H1 (cell line): ENCODE measurements around the gene ADCY6. TPM values are rescaled to one million over a fixed set of nuclear protein-coding genes. Genes with fewer than 3 reads are reported as not detected.
A peak's percentile ranks its signal among the peaks of the same experiment; 100 is the strongest.

Source experiments
- CTCF ChIA-PET: fragments of 300-600 bp; sonication (Branson Sonifier 250); formaldehyde crosslinking; loops from one replicate; lab custom pipeline; 2021; ENCODE audit not compliant: partially characterized antibody; lab: Charles Lee
- POLR2A ChIA-PET: fragments of 300-600 bp; sonication (Branson Sonifier 250); formaldehyde crosslinking; loops from one replicate; lab custom pipeline; 2021; ENCODE audit warnings: inconsistent platforms; ENCODE audit not compliant: partially characterized antibody; lab: Charles Lee
- DNase-seq, 2 experiments: peaks; one replicate each; pipeline versions ENCODE4 v3.0.0 to v3.0.0-alpha.2; 2010 to 2022; ENCODE audit warnings: low spot score in 2 of 2, low read depth in 1 of 2, mixed read lengths in 1 of 2
- FAIRE-seq: peaks from 2 replicates; lab custom pipeline; 2011; peaks lifted over from hg19 to GRCh38; lab: Jason Lieb, UNC
- H2AFZ ChIP-seq: 2 replicates; pipeline ENCODE4 v1.8.1; 2012; ENCODE audit warnings: low read length, inconsistent platforms
- H2AK5ac ChIP-seq: 2 replicates; pipeline ENCODE4 v1.6.1; 2013; ENCODE audit warnings: low read depth, low read length
- H2BK120ac ChIP-seq: replicated peaks from 2 replicates; pipeline ENCODE3; 2013; ENCODE audit warnings: low read depth, low read length, inconsistent platforms
- H2BK12ac ChIP-seq: 2 replicates; pipeline ENCODE4 v1.6.1; 2013; ENCODE audit warnings: low read depth, low read length
- H2BK15ac ChIP-seq: 2 replicates; pipeline ENCODE4 v1.6.1; 2013; ENCODE audit warnings: low read length
- H2BK20ac ChIP-seq: 2 replicates; pipeline ENCODE4 v1.6.1; 2013; ENCODE audit warnings: low read length
- H2BK5ac ChIP-seq: 2 replicates; pipeline ENCODE4 v1.6.1; 2013; ENCODE audit warnings: low read depth, low read length
- H3K14ac ChIP-seq: 2 replicates; pipeline ENCODE4 v1.6.1; 2013; ENCODE audit warnings: inconsistent platforms; ENCODE audit not compliant: insufficient read length
- H3K18ac ChIP-seq: 2 replicates; pipeline ENCODE4 v1.6.1; 2013; ENCODE audit warnings: low read length; ENCODE audit errors: extremely low read depth
- H3K23ac ChIP-seq: 2 replicates; pipeline ENCODE4 v1.6.1; 2013; ENCODE audit warnings: inconsistent platforms; ENCODE audit not compliant: insufficient read length
- H3K23me2 ChIP-seq: 2 replicates; pipeline ENCODE4 v1.6.1; 2013; ENCODE audit warnings: low read depth, low read length
- H3K27ac ChIP-seq: 2 replicates; pipeline ENCODE4 v1.6.1; 2011; ENCODE audit warnings: low read depth, low read length, inconsistent platforms
- H3K27me3 ChIP-seq, 4 experiments: replicated peaks in 1 of 4; 1 replicate in 1 of 4; 2 replicates in 3 of 4; pipeline versions ENCODE4 v1.6.1 to v1.8.1; 2011 to 2013; ENCODE audit warnings: low read length in 3 of 4, mild to moderate bottlenecking in 3 of 4, inconsistent platforms in 2 of 4, mixed read lengths in 2 of 4, moderate library complexity in 1 of 4; ENCODE audit not compliant: control insufficient read depth in 3 of 4, insufficient read depth in 3 of 4; ENCODE audit errors: extremely low read depth in 1 of 4
- H3K36me3 ChIP-seq, 4 experiments: 2 replicates each; pipeline versions ENCODE4 v1.6.1 to v1.8.1; 2011 to 2013; ENCODE audit warnings: mild to moderate bottlenecking in 4 of 4, low read length in 3 of 4, moderate library complexity in 2 of 4, control low read depth in 1 of 4, inconsistent platforms in 1 of 4; ENCODE audit not compliant: insufficient read depth in 4 of 4, control insufficient read depth in 2 of 4
- H3K4ac ChIP-seq: replicated peaks from 2 replicates; pipeline ENCODE3; 2013; ENCODE audit warnings: low read length, low read depth, mixed read lengths, inconsistent platforms; ENCODE audit not compliant: insufficient read length
- H3K4me1 ChIP-seq, 4 experiments: replicated peaks in 1 of 4; 1 replicate in 1 of 4; 2 replicates in 3 of 4; pipeline versions ENCODE4 v1.6.1 to v1.8.1; 2011 to 2013; ENCODE audit warnings: low read length in 3 of 4, inconsistent platforms in 2 of 4, mixed read lengths in 1 of 4; ENCODE audit not compliant: insufficient read depth in 4 of 4, control insufficient read depth in 3 of 4
- H3K4me2 ChIP-seq, 2 experiments: 2 replicates each; pipeline versions ENCODE4 v1.6.1 to v1.8.1; 2011 to 2013; ENCODE audit warnings: low read depth in 2 of 2, low read length in 2 of 2, control low read depth in 1 of 2, inconsistent platforms in 1 of 2, mild to moderate bottlenecking in 1 of 2; ENCODE audit not compliant: insufficient read depth in 1 of 2
- H3K4me3 ChIP-seq, 4 experiments: fragments of 200-600, 300-600 bp in 1 of 4; sonication (generic), shearing (Covaris generic), sonication (Bioruptor Twin) in 1 of 4; 2 replicates each; pipeline versions ENCODE4 v1.5.1 to v1.8.1; 2011 to 2016; ENCODE audit warnings: low read length in 4 of 4, low read depth in 3 of 4, control low read depth in 2 of 4, inconsistent platforms in 2 of 4, mild to moderate bottlenecking in 2 of 4, mixed read lengths in 1 of 4, moderate library complexity in 1 of 4; ENCODE audit not compliant: insufficient read depth in 2 of 4; ENCODE audit errors: extremely low read depth in 1 of 4
- H3K56ac ChIP-seq: replicated peaks from 2 replicates; pipeline ENCODE3; 2013; ENCODE audit warnings: low read depth, mild to moderate bottlenecking, mixed read lengths, low read length, inconsistent platforms; ENCODE audit not compliant: insufficient read length
- H3K79me1 ChIP-seq: 2 replicates; pipeline ENCODE4 v1.6.1; 2013; ENCODE audit warnings: low read depth, low read length, control low read depth
- H3K79me2 ChIP-seq, 2 experiments: 2 replicates each; pipeline versions ENCODE4 v1.6.1 to v1.8.1; 2012 to 2013; ENCODE audit warnings: low read length in 2 of 2, mild to moderate bottlenecking in 2 of 2, inconsistent platforms in 1 of 2; ENCODE audit not compliant: insufficient read depth in 2 of 2, control insufficient read depth in 1 of 2
- H3K9ac ChIP-seq, 4 experiments: replicated peaks in 1 of 4; 1 replicate in 1 of 4; 2 replicates in 3 of 4; pipeline versions ENCODE4 v1.6.1 to v1.8.1; 2011 to 2013; ENCODE audit warnings: low read depth in 3 of 4, low read length in 3 of 4, control low read depth in 2 of 4, mild to moderate bottlenecking in 2 of 4, moderate library complexity in 2 of 4, inconsistent platforms in 1 of 4; ENCODE audit errors: extremely low read depth in 1 of 4
- H3K9me3 ChIP-seq, 2 experiments: 2 replicates each; pipeline versions ENCODE4 v1.6.1 to v1.8.1; 2012 to 2013; ENCODE audit warnings: mild to moderate bottlenecking in 2 of 2, moderate library complexity in 2 of 2, control low read depth in 1 of 2, inconsistent platforms in 1 of 2, low read depth in 1 of 2, low read length in 1 of 2, mixed read lengths in 1 of 2; ENCODE audit not compliant: insufficient read depth in 2 of 2
- H4K20me1 ChIP-seq, 2 experiments: replicated peaks in 1 of 2; 2 replicates each; pipeline versions ENCODE3 to v1.8.1; 2011 to 2013; ENCODE audit warnings: inconsistent platforms in 2 of 2, low read length in 2 of 2, mild to moderate bottlenecking in 1 of 2; ENCODE audit not compliant: insufficient read depth in 2 of 2, control insufficient read depth in 1 of 2
- H4K5ac ChIP-seq: 2 replicates; pipeline ENCODE4 v1.6.1; 2013; ENCODE audit warnings: low read length, low read depth, mixed read lengths, inconsistent platforms; ENCODE audit not compliant: insufficient read length
- H4K8ac ChIP-seq: 2 replicates; pipeline ENCODE4 v1.8.0; 2013; ENCODE audit warnings: mild to moderate bottlenecking, moderate library complexity, low read length, inconsistent platforms; ENCODE audit not compliant: insufficient read depth; ENCODE audit errors: extremely low read depth
- H4K91ac ChIP-seq: replicated peaks from 2 replicates; pipeline ENCODE3; 2013; ENCODE audit warnings: low read length, mixed read lengths, inconsistent platforms; ENCODE audit not compliant: insufficient read length
- BCL11A ChIP-seq, 2 experiments: IDR thresholded peaks; one replicate each; pipeline ENCODE4 v1.6.1; 2011; ENCODE audit warnings: low read depth in 2 of 2, low read length in 2 of 2, mild to moderate bottlenecking in 2 of 2
- CEBPB ChIP-seq: IDR thresholded peaks from 2 replicates; pipeline ENCODE4 v1.6.1; 2012; ENCODE audit warnings: low read depth, low read length
- GTF2F1 ChIP-seq: IDR thresholded peaks from 2 replicates; pipeline ENCODE4 v1.6.1; 2012; ENCODE audit warnings: low read depth, low read length, improper control_type of control experiment, borderline replicate concordance
- KDM4A ChIP-seq: IDR thresholded peaks from one replicate; pipeline ENCODE4 v1.7.1; 2012; ENCODE audit warnings: low read depth, mild to moderate bottlenecking, moderate library complexity, low read length, inconsistent platforms; ENCODE audit not compliant: severe bottlenecking
- SUZ12 ChIP-seq: fragments of 200-600 bp; sonication (generic); IDR thresholded peaks from 2 replicates; pipeline ENCODE4 v1.6.1; 2012; ENCODE audit warnings: mild to moderate bottlenecking, inconsistent platforms, low read length, moderate library complexity, mixed read lengths
- TBP ChIP-seq: IDR thresholded peaks from 2 replicates; pipeline ENCODE4 v1.6.1; 2011; ENCODE audit warnings: low read depth, low read length, improper control_type of control experiment
- TCF12 ChIP-seq: IDR thresholded peaks from 2 replicates; pipeline ENCODE4 v1.6.1; 2011; ENCODE audit warnings: low read depth, mild to moderate bottlenecking, low read length
- YY1 ChIP-seq: IDR thresholded peaks from 2 replicates; pipeline ENCODE4 v1.6.1; 2011; ENCODE audit warnings: low read depth, mild to moderate bottlenecking, low read length
- WGBS, 2 experiments: shearing (Covaris generic) in 1 of 2; methylation state at CpG; one replicate each; pipeline versions ENCODE4 v1.1.6 to v1.1.7; 2013 to 2015; ENCODE audit warnings: low lambda C conversion rate in 2 of 2, mixed read lengths in 2 of 2, inconsistent platforms in 1 of 2, low coverage in 1 of 2, missing lambda C conversion rate in 1 of 2; ENCODE audit not compliant: insufficient replicate concordance in 2 of 2, insufficient coverage in 1 of 2, insufficient read length in 1 of 2; ENCODE audit errors: extremely low coverage in 1 of 2, missing lambda C conversion rate in 1 of 2; 5-methylcytosine and 5-hydroxymethylcytosine counted together
- polyA plus RNA-seq, 7 experiments: library from polyadenylated mRNA; depleted of rRNA in 3 of 7; stranded (reverse) in 5 of 7; unstranded in 2 of 7; fragments of >200 nt in 5 of 7; fragments of 200-250 nt in 2 of 7; gene quantifications; 1 replicate in 5 of 7; 2 replicates in 1 of 7; 4 replicates in 1 of 7; pipeline versions ENCODE4 v1.2.1 to v1.2.3, GENCODE V29; 2011 to 2013; ENCODE audit warnings: missing spikeins in 2 of 7, mixed read lengths in 2 of 7
- total RNA-seq: library from RNA; stranded (reverse); fragmentation: NEBNext Ultra II Directional; extraction: Animal tissue kit (Norgen Biotek cat#: 25700); gene quantifications from 2 replicates; pipeline ENCODE4 v1.2.1, GENCODE V29; 2021
- TF ChIP-seq, protein P1 (sequence below): IDR thresholded peaks from 2 replicates; pipeline ENCODE4 v1.6.1; 2012; ENCODE audit warnings: inconsistent platforms

The ADCY6 gene
- total and polyA plus RNA-seq, 2 of the 8 experiments (the other 6 are each of a cell fraction or from before 2014, with no cell fraction given) = 11.7 to 17.5 TPM

DNA sequence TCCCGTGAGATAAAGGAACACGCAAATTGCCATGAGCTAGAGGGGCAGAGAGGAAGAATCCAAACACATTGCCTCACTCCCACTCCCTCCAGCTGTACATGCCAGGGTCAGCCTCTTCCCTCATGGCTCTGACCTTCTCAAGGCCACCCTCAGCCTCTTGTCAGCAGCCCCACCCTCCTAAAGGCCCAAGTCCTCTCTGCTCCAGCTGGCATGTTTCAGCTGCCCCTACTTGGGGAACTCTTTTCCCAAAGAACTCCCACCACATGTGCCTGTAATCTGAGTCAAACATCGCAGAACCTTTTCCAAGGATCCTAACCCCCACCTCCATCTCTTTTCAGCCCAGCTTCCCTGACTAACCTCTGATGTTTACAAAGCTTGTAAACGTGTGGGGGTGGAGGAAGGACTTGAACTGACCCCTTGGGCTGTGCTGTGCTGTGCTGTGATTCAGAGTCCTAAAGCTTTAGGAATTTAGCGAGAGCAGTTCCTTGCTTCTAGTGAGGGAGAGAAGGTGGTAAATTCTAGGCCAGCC lies 22.1 kb upstream of the ADCY6 start:
- H3K4me2 ChIP-seq = peak overlapping the region in 1 of 2 experiments; percentile 2; a peak in 2 of 4 replicates
- CTCF ChIA-PET = interaction anchor here (0.6 to 12.1 kb wide), 15 partner anchors 8 to 1259 kb away, joined by 3 to 121 read pairs (median 3); partner anchors contain the start of genes ADCY6 and WNT10B
- TF ChIP-seq YY1 = no peak
- TF ChIP-seq BCL11A (IDR thresholded peaks at IDR 0.05; ENCODE audit: low read depth in 2 of 2, low read length in 2 of 2) = no peak
- TF ChIP-seq SUZ12 = 0 out of 2 replicates have a peak, but pooled peaks have one; percentile 29
- TF ChIP-seq TBP = no peak
- TF ChIP-seq KDM4A = no peak
- no peak for TF ChIP-seq GTF2F1
- no peak for TF ChIP-seq TCF12
- TF ChIP-seq, protein P1, sequence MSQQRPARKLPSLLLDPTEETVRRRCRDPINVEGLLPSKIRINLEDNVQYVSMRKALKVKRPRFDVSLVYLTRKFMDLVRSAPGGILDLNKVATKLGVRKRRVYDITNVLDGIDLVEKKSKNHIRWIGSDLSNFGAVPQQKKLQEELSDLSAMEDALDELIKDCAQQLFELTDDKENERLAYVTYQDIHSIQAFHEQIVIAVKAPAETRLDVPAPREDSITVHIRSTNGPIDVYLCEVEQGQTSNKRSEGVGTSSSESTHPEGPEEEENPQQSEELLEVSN = no peak
- no peak for TF ChIP-seq CEBPB

More for the DNA sequence above, 22.1 kb upstream of the ADCY6 start:
- Histone ChIP-seq H3K27ac (no peak overlapping the region), H4K91ac (no peak overlapping the region), H2AFZ (no peak overlapping the region), H3K14ac (no peak overlapping the region), H4K8ac (no peak overlapping the region), H3K56ac (no peak overlapping the region), H3K9ac (no peak overlapping the region), H3K4me3 (no peak overlapping the region), H2BK20ac (no peak overlapping the region), H3K9me3 (no peaks in the 10 kb centered on the region), H3K79me1 (no peaks in the 10 kb centered on the region), H4K5ac (no peak overlapping the region), H3K4me1 (peaks cover 0 to 14% (median 6%) of the 10 kb centered on the region in 4 experiments; a peak in 6 of 7 replicates), H3K27me3 (peaks cover 0 to 23% (median 14%) of the 10 kb centered on the region in 4 experiments; a peak in 6 of 7 replicates), H2BK120ac (no peak overlapping the region), H4K20me1 (no peaks in the 10 kb centered on the region), H2BK5ac (no peak overlapping the region), H3K79me2 (no peaks in the 10 kb centered on the region), H2BK12ac (peak overlapping the region; percentile 39; the same call in 1 of the 2 replicates), H3K23me2 (peaks cover 21% of the 10 kb centered on the region; the same call in 1 of the 2 replicates), H3K4ac (no peak overlapping the region), H2AK5ac (no peak overlapping the region), H2BK15ac (no peak overlapping the region), H3K36me3 (no peaks in the 10 kb centered on the region), H3K23ac (no peak overlapping the region), H3K18ac (no peak overlapping the region)
- WGBS, 2 experiments = 63% methylated on average over 5 of the region's 5 CpGs; no CpG with 5 or more reads in 1 of the 2 experiments
- FAIRE-seq (no peak), DNase-seq (no peak)
- POLR2A ChIA-PET = interaction anchor here (0.7 to 1.6 kb wide), 4 partner anchors 17 to 317 kb away, joined by 3 to 4 read pairs (median 4); partner anchors contain the start of genes KANSL2 and RND1
